PC-3 (cell line): ENCODE measurements around the gene DNAJC4. TPM values are rescaled to one million over a fixed set of nuclear protein-coding genes. Genes with fewer than 3 reads are reported as not detected.

Experiments
- ATAC-seq: fragments of 200-7000 bp; cut with Tn5 transposase; 2 replicates; pipeline ENCODE4 v1.9.1; 2020; ENCODE audit warnings: mild to moderate bottlenecking, moderate library complexity
- BruUV-seq: library from RNA; stranded (reverse); fragments of 400-500 nt; replicated peaks from 2 replicates; lab custom pipeline; 2021; lab: Mats Ljungman, UMichigan
- CTCF ChIA-PET: fragments of 300-600 bp; sonication (Branson Sonifier 250); formaldehyde crosslinking; loops from one replicate; lab custom pipeline; 2022; ENCODE audit warnings: antibody characterized with exemption; lab: Charles Lee
- POLR2A ChIA-PET: fragments of 300-600 bp; sonication (Branson Sonifier 250); formaldehyde crosslinking; loops from one replicate; lab custom pipeline; 2022; ENCODE audit warnings: antibody characterized with exemption; ENCODE audit not compliant: unreplicated experiment; lab: Charles Lee
- DNase-seq: peaks from one replicate; pipeline ENCODE4 v3.0.0-alpha.2; 2015
- H2AFZ ChIP-seq: fragments of 300-600 bp; sonication (generic); 2 replicates; pipeline ENCODE4 v1.6.0; 2016; ENCODE audit warnings: antibody characterized with exemption, low read length
- H3F3A ChIP-seq: fragments of 300-600 bp; sonication (generic); one replicate; pipeline ENCODE4 v1.6.0; 2017; ENCODE audit warnings: antibody characterized with exemption, low read length, control low read depth, mild to moderate bottlenecking; ENCODE audit not compliant: unreplicated experiment
- H3K27ac ChIP-seq: fragments of 300-600 bp; sonication (generic); 2 replicates; pipeline ENCODE4 v1.5.1; 2016; ENCODE audit warnings: mild to moderate bottlenecking, low read length
- H3K27me3 ChIP-seq: fragments of 300-600 bp; sonication (generic); 2 replicates; pipeline ENCODE4 v1.6.1; 2016; ENCODE audit warnings: low read length, mixed read lengths
- H3K36me3 ChIP-seq: fragments of 300-600 bp; sonication (generic); 2 replicates; pipeline ENCODE4 v1.6.1; 2016; ENCODE audit warnings: low read depth, mixed run types, low read length, mixed read lengths
- H3K4me1 ChIP-seq: fragments of 300-600 bp; sonication (generic); 2 replicates; pipeline ENCODE4 v1.5.1; 2016; ENCODE audit warnings: low read length; ENCODE audit not compliant: insufficient read depth
- H3K4me2 ChIP-seq: fragments of 300-600 bp; sonication (generic); 2 replicates; pipeline ENCODE4 v1.6.0; 2016; ENCODE audit warnings: low read length
- H3K4me3 ChIP-seq: fragments of 300-600 bp; sonication (generic); 2 replicates; pipeline ENCODE4 v1.5.1; 2016; ENCODE audit warnings: mild to moderate bottlenecking, low read length, mixed read lengths
- H3K79me2 ChIP-seq: fragments of 300-600 bp; sonication (generic); 2 replicates; pipeline ENCODE4 v1.6.1; 2017; ENCODE audit warnings: low read length, mixed read lengths
- H3K9ac ChIP-seq: fragments of 300-600 bp; sonication (generic); 2 replicates; pipeline ENCODE4 v1.6.0; 2016; ENCODE audit warnings: mild to moderate bottlenecking, low read length
- H3K9me2 ChIP-seq: fragments of 300-600 bp; sonication (generic); replicated peaks from 2 replicates; pipeline ENCODE4 v1.6.1; 2016; ENCODE audit warnings: mixed run types, low read length, mixed read lengths
- H3K9me3 ChIP-seq: fragments of 300-600 bp; sonication (generic); 2 replicates; pipeline ENCODE4 v1.6.1; 2016; ENCODE audit warnings: low read length, mixed read lengths
- H4K20me1 ChIP-seq: fragments of 300-600 bp; sonication (generic); 2 replicates; pipeline ENCODE4 v1.6.1; 2016; ENCODE audit warnings: low read length, mixed read lengths
- CTCF ChIP-seq: fragments of 300-600 bp; sonication (generic); conservative IDR thresholded peaks from 2 replicates; pipeline ENCODE4 v1.5.1; 2017; ENCODE audit warnings: antibody characterized with exemption, low read depth, mild to moderate bottlenecking, low read length
- EZH2 ChIP-seq: fragments of 300-600 bp; sonication (generic); IDR thresholded peaks from one replicate; pipeline ENCODE4 v1.6.1; 2017; ENCODE audit warnings: antibody characterized with exemption, mild to moderate bottlenecking, low read length; ENCODE audit not compliant: unreplicated experiment
- EZH2phosphoT487 ChIP-seq: fragments of 300-600 bp; sonication (generic); IDR thresholded peaks from 2 replicates; pipeline ENCODE4 v1.6.1; 2018; ENCODE audit warnings: mild to moderate bottlenecking, antibody characterized with exemption, low read length, borderline replicate concordance
- intact Hi-C: fragments of 100-400 bp; cut with micrococcal nuclease; formaldehyde crosslinking; loops from 2 replicates; pipeline ENCODE4 v1.9.0; 2023
- total RNA-seq: library from RNA; depleted of rRNA; stranded (reverse); fragments of >200 nt; gene quantifications from 2 replicates; pipeline ENCODE4 v1.2.3, GENCODE V29; 2014

Gene DNAJC4
- total RNA-seq, 1 experiment from 2014 or later = 25.4 TPM

GRCh38 chr11:64268893-64269539 lies 38.7 kb downstream of the DNAJC4 start:
- intact Hi-C loops = no loop called here

GRCh38 chr11:64269540-64270220 lies 39.3 kb downstream of the DNAJC4 start:
- Histone ChIP-seq H3K36me3 (peaks cover 5% of the 10 kb centered on the region; the same call in 1 of the 2 replicates), H3K27me3 (no peaks in the 10 kb centered on the region), H3K4me3 (peak overlapping the region; percentile 69), H3K4me1 (peaks cover 35% of the 10 kb centered on the region), H3K9ac (peak overlapping the region; percentile 79), H3K9me2 (no peaks in the 10 kb centered on the region), H2AFZ (peak overlapping the region; percentile 76), H3K9me3 (no peaks in the 10 kb centered on the region), H3K27ac (peak overlapping the region; percentile 83), H3K4me2 (peak overlapping the region; percentile 83), H3K79me2 (peaks cover 14% of the 10 kb centered on the region; the same call in 1 of the 2 replicates), H4K20me1 (no peaks in the 10 kb centered on the region), H3F3A (no peaks in the 10 kb centered on the region)
- ATAC-seq (peak; percentile 80), DNase-seq (peak; percentile 100)
- BruUV-seq = TSS peak; percentile 55
- ChIA-PET CTCF (interaction anchor here (0.7 kb wide), 1 partner anchor 516 kb away, joined by 4 read pairs; no protein-coding TSS in a partner anchor), POLR2A (interaction anchor here (0.6 kb wide), 2 partner anchors 10 to 62 kb away, joined by 3 read pairs; no protein-coding TSS in a partner anchor)
- TF ChIP-seq EZH2 (no peak), EZH2phosphoT487 (no peak), CTCF (no peak)
- intact Hi-C loops = loop anchor here (2.0 kb wide), 3 partner anchors 15 to 35 kb away; partner anchors contain the start of genes BAD, ESRRA, GPR137 and PPP1R14B

More at GRCh38 chr11:64268893-64269539, 38.7 kb downstream of the DNAJC4 start:
- DNase-seq (peak; percentile 50), ATAC-seq (peak; percentile 3)
- Histone ChIP-seq H3K4me1 (peaks cover 35% of the 10 kb centered on the region), H3K79me2 (peaks cover 14% of the 10 kb centered on the region; the same call in 1 of the 2 replicates), H3F3A (no peaks in the 10 kb centered on the region), H3K27me3 (no peaks in the 10 kb centered on the region), H3K9me3 (no peaks in the 10 kb centered on the region), H3K27ac (peak overlapping the region; percentile 59), H3K4me2 (peak overlapping the region; percentile 82), H3K4me3 (peak overlapping the region; percentile 69), H3K36me3 (peaks cover 5% of the 10 kb centered on the region; the same call in 1 of the 2 replicates), H3K9me2 (no peaks in the 10 kb centered on the region), H3K9ac (peak overlapping the region; percentile 74), H4K20me1 (no peaks in the 10 kb centered on the region), H2AFZ (peak overlapping the region; percentile 76)
- no peak for TF ChIP-seq CTCF
- no peak for TF ChIP-seq EZH2
- no peak for TF ChIP-seq EZH2phosphoT487
- ChIA-PET POLR2A (no interaction called here), CTCF (no interaction called here)
- no TSS peak for BruUV-seq
